ENCODE data around the gene CAVIN3. TPM values are rescaled to one million over a fixed set of nuclear protein-coding genes. Genes with fewer than 3 reads are reported as not detected.

Gene CAVIN3
- total and polyA plus RNA-seq, 9 of the 15 experiments (the other 6 are each of a cell fraction or from before 2014, with no cell fraction given): 0.13 TPM; not detected in 8

DNA sequence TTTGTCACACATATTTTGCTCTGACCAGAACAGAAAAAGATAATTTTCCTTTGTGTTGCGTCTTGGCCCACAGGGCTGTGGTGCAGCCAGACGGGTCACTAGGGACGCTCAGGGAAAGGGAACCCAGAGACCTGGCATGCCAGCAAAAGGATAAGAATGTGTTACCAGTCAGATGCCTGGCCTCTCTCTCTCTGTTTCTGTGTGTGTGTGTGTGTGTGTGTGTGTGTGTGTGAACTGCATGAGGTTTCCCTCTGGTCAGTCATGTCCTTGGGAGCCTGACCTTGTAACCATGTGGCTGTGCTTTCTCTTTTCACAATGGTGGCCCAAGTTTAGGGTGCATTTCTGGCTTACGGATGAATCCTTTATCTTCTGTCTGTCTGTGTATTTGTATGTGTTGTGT, 35.3 kb downstream of the CAVIN3 start:
- no peak for ATAC-seq

More for the DNA sequence above, 35.3 kb downstream of the CAVIN3 start:
- FAIRE-seq (no peak), DNase-seq (ENCODE audit: extremely low read depth in 1 of 4, low spot score in 3 of 4) (no peak)
- Histone ChIP-seq H3K79me2 (ENCODE audit: control insufficient read depth, insufficient read depth, low read length) (no peaks in the 10 kb centered on the region), H3K9ac (ENCODE audit: insufficient read depth in 1 of 2, low read depth in 2 of 2, low read length in 2 of 2) (no peak overlapping the region), H3K4me3 (no peak overlapping the region), H2AFZ (ENCODE audit: low read depth, low read length) (no peak overlapping the region), H4K20me1 (replicated peaks; ENCODE audit: control insufficient read depth, insufficient read depth, low read length) (no peaks in the 10 kb centered on the region), H3K4me2 (ENCODE audit: insufficient read depth, low read length) (no peak overlapping the region), H3K9me3 (replicated peaks; ENCODE audit: control insufficient read depth, insufficient read depth, low read depth, low read length) (no peaks in the 10 kb centered on the region), H3K9me1 (ENCODE audit: control insufficient read depth, insufficient read depth, low read length) (no peaks in the 10 kb centered on the region), H3K27ac (ENCODE audit: extremely low read depth, low read depth, low read length) (no peak overlapping the region), H3K36me3 (ENCODE audit: control insufficient read depth, insufficient read depth, low read length) (no peaks in the 10 kb centered on the region), H3K27me3 (ENCODE audit: control insufficient read depth in 2 of 2, insufficient read depth in 2 of 2, low read length in 2 of 2) (peaks cover 22 to 23% of the 10 kb centered on the region in 2 experiments), H3K4me1 (replicated peaks in 1 of 2; ENCODE audit: control insufficient read depth in 2 of 2, insufficient read depth in 2 of 2, low read length in 2 of 2) (no peaks in the 10 kb centered on the region)
- intact Hi-C loops (cut with micrococcal nuclease): no loop called here
- BruUV-seq (replicated peaks): no TSS peak
- peak; percentile 58; the same call in 1 of the 2 replicates for TF ChIP-seq ESRRA (IDR thresholded peaks at IDR 0.05; ENCODE audit: borderline replicate concordance, low read depth)
- TF ChIP-seq, protein P1, sequence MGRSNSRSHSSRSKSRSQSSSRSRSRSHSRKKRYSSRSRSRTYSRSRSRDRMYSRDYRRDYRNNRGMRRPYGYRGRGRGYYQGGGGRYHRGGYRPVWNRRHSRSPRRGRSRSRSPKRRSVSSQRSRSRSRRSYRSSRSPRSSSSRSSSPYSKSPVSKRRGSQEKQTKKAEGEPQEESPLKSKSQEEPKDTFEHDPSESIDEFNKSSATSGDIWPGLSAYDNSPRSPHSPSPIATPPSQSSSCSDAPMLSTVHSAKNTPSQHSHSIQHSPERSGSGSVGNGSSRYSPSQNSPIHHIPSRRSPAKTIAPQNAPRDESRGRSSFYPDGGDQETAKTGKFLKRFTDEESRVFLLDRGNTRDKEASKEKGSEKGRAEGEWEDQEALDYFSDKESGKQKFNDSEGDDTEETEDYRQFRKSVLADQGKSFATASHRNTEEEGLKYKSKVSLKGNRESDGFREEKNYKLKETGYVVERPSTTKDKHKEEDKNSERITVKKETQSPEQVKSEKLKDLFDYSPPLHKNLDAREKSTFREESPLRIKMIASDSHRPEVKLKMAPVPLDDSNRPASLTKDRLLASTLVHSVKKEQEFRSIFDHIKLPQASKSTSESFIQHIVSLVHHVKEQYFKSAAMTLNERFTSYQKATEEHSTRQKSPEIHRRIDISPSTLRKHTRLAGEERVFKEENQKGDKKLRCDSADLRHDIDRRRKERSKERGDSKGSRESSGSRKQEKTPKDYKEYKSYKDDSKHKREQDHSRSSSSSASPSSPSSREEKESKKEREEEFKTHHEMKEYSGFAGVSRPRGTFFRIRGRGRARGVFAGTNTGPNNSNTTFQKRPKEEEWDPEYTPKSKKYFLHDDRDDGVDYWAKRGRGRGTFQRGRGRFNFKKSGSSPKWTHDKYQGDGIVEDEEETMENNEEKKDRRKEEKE (IDR thresholded peaks at IDR 0.05; ENCODE audit: borderline replicate concordance in 1 of 2, control insufficient read depth in 1 of 2, low read depth in 2 of 2, low read length in 1 of 2): no peak
- TF ChIP-seq, protein P2, sequence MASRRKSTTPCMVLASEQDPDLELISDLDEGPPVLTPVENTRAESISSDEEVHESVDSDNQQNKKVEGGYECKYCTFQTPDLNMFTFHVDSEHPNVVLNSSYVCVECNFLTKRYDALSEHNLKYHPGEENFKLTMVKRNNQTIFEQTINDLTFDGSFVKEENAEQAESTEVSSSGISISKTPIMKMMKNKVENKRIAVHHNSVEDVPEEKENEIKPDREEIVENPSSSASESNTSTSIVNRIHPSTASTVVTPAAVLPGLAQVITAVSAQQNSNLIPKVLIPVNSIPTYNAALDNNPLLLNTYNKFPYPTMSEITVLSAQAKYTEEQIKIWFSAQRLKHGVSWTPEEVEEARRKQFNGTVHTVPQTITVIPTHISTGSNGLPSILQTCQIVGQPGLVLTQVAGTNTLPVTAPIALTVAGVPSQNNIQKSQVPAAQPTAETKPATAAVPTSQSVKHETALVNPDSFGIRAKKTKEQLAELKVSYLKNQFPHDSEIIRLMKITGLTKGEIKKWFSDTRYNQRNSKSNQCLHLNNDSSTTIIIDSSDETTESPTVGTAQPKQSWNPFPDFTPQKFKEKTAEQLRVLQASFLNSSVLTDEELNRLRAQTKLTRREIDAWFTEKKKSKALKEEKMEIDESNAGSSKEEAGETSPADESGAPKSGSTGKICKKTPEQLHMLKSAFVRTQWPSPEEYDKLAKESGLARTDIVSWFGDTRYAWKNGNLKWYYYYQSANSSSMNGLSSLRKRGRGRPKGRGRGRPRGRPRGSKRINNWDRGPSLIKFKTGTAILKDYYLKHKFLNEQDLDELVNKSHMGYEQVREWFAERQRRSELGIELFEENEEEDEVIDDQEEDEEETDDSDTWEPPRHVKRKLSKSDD (conservative IDR thresholded peaks at IDR 0.05; ENCODE audit: low read length): no peak
- ChIA-PET CTCF (ENCODE audit: low intra/inter-chr PET ratio) (no interaction called here), POLR2A (interaction anchor here (0.6 kb wide), 1 partner anchor 18 kb away, joined by 3 read pairs; no protein-coding TSS in a partner anchor)
- WGBS (ENCODE audit: insufficient coverage, low coverage, missing lambda C conversion rate): 3% methylated on average over 4 of the region's 4 CpGs
- in situ Hi-C loops (cut with MboI): no loop called here

Measured in K562 (cell line).